Gastroesophageal sphincter (tissue), 4 donors: ENCODE measurements around the gene ANKRD55. TPM values are rescaled to one million over a fixed set of nuclear protein-coding genes. Genes with fewer than 3 reads are reported as not detected.
A peak's percentile ranks its signal among the peaks of the same experiment; 100 is the strongest.

Experiments
- ATAC-seq: fragments of 150-250 bp; one replicate; pipeline ENCODE4 v1.9.1; 2016; ENCODE audit warnings: mild to moderate bottlenecking, moderate library complexity
- H3K27ac ChIP-seq, 4 donors: fragments of 200-600 bp; sonication (generic) in 3 of 4; 1 replicate in 3 of 4; 2 replicates in 1 of 4; pipeline ENCODE4 v1.5.1; 2016 to 2019
- H3K27me3 ChIP-seq: fragments of 200-600 bp; sonication (generic); one replicate; pipeline ENCODE4 v1.5.1; 2019
- H3K36me3 ChIP-seq, 2 donors: fragments of 200-600 bp; sonication (generic); one replicate each; pipeline ENCODE4 v1.5.1; 2019; ENCODE audit warnings: control low read depth in 1 of 2
- H3K4me1 ChIP-seq, 3 donors: fragments of 200-600 bp; sonication (generic); 1 replicate in 2 of 3; 2 replicates in 1 of 3; pipeline ENCODE4 v1.5.1; 2016 to 2019; ENCODE audit warnings: control low read depth in 2 of 3
- H3K4me3 ChIP-seq, 2 donors: fragments of 200-600 bp; sonication (generic); one replicate each; pipeline ENCODE4 v1.5.1; 2019; ENCODE audit warnings: mild to moderate bottlenecking in 1 of 2, moderate library complexity in 1 of 2
- H3K9me3 ChIP-seq, 3 donors: fragments of 200-600 bp; sonication (generic); one replicate each; pipeline ENCODE4 v1.5.1; 2017 to 2019; ENCODE audit warnings: control low read depth in 2 of 3
- EP300 ChIP-seq: sonication (generic); formaldehyde crosslinking; IDR thresholded peaks from one replicate; pipeline ENCODE4 v1.6.1; 2017; ENCODE audit warnings: antibody characterized with exemption, mild to moderate bottlenecking
- POLR2A ChIP-seq, 2 donors: fragments of 450-650 bp; IDR thresholded peaks; one replicate each; pipeline ENCODE4 v1.6.1; 2017; ENCODE audit warnings: antibody characterized with exemption in 2 of 2, mild to moderate bottlenecking in 2 of 2, moderate library complexity in 1 of 2
- POLR2AphosphoS5 ChIP-seq: sonication (generic); formaldehyde crosslinking; IDR thresholded peaks from one replicate; pipeline ENCODE4 v1.6.1; 2017; ENCODE audit warnings: antibody characterized with exemption
- WGBS, 2 donors: methylation state at CpG; one replicate each; pipeline ENCODE4 v1.1.5; 2018; ENCODE audit warnings: low coverage in 1 of 2; 5-methylcytosine and 5-hydroxymethylcytosine counted together
- total RNA-seq, 4 donors: library from RNA; depleted of rRNA; stranded (reverse); fragments of >200 nt; gene quantifications; one replicate each; pipeline ENCODE4 v1.1.0, GENCODE V29; 2016
- TF ChIP-seq, protein P1 (sequence below), 4 experiments: fragments of 200-600 bp in 2 of 4; fragments of 450-650 bp in 2 of 4; sonication (generic) in 1 of 4; IDR thresholded peaks; one replicate each; pipeline ENCODE4 v1.5.1; 2017 to 2019; ENCODE audit warnings: antibody characterized with exemption in 4 of 4, mild to moderate bottlenecking in 2 of 4, moderate library complexity in 2 of 4

ANKRD55 gene
- total RNA-seq, 4 donors from 2014 or later = 0.27 TPM; not detected in 3

DNA sequence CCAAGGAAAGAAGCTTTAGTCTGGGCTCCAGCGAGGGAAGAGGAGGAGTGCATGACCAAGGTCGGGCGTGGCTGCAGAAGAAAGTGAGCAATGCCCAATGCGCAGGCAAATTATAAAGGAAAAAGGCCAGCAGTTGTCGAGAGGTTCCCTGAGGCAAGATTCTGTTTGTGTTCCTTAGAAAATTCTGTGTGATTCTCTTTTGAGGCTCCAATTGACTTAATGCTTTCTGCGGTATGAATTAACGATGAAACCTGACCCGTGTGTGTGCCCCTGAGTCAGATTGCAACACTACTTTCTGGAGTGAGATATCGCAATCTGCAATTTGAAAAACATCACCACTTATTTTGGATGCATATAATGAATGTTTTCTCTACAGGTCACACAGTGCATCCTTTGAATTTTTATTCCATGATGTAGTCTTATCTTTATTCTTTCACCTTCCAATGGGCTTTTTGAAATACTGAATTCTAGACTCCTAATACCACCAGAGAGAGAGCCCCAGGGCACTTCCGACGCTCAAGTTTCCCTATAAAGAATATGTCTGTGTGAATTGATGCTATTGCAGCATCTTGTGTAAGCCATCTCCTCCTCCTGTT, 120.5 kb downstream of the ANKRD55 start:
- 80 to 91% methylated on average over 8 to 11 of the region's 11 CpGs for WGBS, 2 donors
- no peak for ATAC-seq

DNA sequence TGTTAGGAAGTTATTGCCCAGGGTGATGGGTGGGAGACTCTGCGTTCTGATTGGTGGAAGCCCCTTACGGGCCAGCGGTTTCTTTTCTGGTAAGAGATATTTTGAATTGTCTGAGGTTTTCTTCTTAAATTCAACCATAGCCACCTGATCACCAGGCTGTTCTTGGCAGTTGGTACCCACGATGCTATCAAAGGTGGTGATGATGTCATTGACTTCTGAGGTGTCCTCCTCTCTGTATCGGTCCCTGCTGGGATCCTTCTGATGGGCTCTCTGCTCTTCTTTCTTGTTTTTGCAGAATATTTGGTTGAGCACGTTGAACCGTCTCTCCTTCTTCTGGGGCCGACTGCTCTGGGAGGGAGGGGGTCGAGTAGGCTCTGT, 121.7 kb downstream of the ANKRD55 start:
- Histone ChIP-seq H3K4me1 (peaks cover 0 to 5% (median 0%) of the 10 kb centered on the region in 3 donors), H3K27me3 (no peaks in the 10 kb centered on the region), H3K27ac (no peak overlapping the region), H3K4me3 (no peak overlapping the region), H3K9me3 (no peaks in the 10 kb centered on the region), H3K36me3 (no peaks in the 10 kb centered on the region)
- no peak for ATAC-seq
- WGBS, 2 donors = 94 to 100% methylated on average over 4 to 6 of the region's 9 CpGs
- TF ChIP-seq, protein P1, sequence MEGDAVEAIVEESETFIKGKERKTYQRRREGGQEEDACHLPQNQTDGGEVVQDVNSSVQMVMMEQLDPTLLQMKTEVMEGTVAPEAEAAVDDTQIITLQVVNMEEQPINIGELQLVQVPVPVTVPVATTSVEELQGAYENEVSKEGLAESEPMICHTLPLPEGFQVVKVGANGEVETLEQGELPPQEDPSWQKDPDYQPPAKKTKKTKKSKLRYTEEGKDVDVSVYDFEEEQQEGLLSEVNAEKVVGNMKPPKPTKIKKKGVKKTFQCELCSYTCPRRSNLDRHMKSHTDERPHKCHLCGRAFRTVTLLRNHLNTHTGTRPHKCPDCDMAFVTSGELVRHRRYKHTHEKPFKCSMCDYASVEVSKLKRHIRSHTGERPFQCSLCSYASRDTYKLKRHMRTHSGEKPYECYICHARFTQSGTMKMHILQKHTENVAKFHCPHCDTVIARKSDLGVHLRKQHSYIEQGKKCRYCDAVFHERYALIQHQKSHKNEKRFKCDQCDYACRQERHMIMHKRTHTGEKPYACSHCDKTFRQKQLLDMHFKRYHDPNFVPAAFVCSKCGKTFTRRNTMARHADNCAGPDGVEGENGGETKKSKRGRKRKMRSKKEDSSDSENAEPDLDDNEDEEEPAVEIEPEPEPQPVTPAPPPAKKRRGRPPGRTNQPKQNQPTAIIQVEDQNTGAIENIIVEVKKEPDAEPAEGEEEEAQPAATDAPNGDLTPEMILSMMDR (IDR thresholded peaks at IDR 0.05) = no peak
- TF ChIP-seq POLR2AphosphoS5 (no peak), EP300 (no peak), POLR2A (IDR thresholded peaks at IDR 0.05) (no peak)

More for the DNA sequence above, 120.5 kb downstream of the ANKRD55 start:
- Histone ChIP-seq H3K4me3 (no peak overlapping the region), H3K27ac (no peak overlapping the region), H3K4me1 (peaks cover 0 to 5% (median 0%) of the 10 kb centered on the region in 3 donors), H3K27me3 (no peaks in the 10 kb centered on the region), H3K9me3 (no peaks in the 10 kb centered on the region), H3K36me3 (no peaks in the 10 kb centered on the region)
- no peak for TF ChIP-seq EP300
- TF ChIP-seq, protein P1 (IDR thresholded peaks at IDR 0.05) = no peak
- TF ChIP-seq POLR2AphosphoS5 = no peak
- TF ChIP-seq POLR2A (IDR thresholded peaks at IDR 0.05) = no peak

DNA sequence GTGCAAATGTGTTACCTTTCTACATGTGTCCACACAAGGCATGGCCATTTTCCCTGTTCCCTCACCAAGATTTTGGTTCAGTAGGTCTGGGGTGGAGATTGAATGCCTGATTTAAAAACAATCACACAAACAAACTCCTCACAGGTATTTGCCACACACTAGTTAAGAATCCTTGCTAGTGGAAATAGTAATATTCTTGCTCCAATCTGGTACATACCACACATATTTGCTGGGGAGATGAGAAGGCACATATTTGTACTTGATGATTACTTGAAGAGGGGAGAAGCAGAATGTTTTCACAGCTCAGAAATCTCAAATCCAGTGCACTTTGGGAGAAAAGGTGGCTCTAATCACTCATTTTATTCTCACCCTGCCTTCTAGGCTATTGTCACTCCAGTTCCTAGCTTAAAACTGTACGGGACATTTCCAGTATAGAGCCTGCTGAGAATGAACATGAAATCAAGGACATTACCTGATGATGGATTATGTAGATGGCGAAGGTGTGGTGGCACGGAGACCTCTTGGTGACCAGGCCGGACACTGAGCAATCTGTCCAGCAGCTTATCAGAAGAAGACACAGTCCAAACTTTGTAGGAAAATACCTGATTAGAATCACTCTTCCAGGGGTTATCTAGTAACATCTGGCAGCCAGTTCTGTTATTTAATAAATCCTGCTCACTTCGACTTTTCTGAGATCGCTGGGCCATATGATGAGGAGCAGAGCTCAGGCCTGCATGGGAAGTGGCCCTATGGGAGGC, 122.3 kb downstream of the ANKRD55 start:
- Histone ChIP-seq H3K9me3 (no peaks in the 10 kb centered on the region), H3K4me3 (no peak overlapping the region), H3K4me1 (peaks cover 0 to 5% (median 0%) of the 10 kb centered on the region in 3 donors), H3K27me3 (no peaks in the 10 kb centered on the region), H3K27ac (no peak overlapping the region), H3K36me3 (no peaks in the 10 kb centered on the region)
- WGBS, 2 donors = 68 to 80% methylated on average over 1 to 6 of the region's 6 CpGs
- no peak for TF ChIP-seq EP300
- TF ChIP-seq POLR2A (IDR thresholded peaks at IDR 0.05) = no peak
- TF ChIP-seq, protein P1 (IDR thresholded peaks at IDR 0.05) = no peak
- TF ChIP-seq POLR2AphosphoS5 = no peak
- ATAC-seq = no peak

DNA sequence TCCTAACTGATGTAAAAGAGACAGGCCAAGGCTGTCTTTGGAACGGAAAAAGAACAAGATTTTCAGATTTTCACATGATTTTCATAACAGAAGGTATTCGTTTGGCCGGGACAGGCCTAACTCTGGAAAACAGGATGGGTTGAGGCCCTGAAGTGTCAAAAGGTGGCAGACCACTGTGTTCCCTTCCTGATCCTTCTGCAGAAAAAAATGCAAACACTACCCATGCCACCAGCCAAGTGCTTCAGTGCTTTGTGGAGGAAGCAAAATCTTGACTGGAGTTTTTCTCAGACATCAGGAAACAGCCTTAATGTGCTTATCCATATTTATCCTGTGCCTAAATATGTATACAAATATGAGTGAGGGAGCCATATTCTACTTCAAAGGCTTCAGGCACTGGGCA, 124.9 kb downstream of the ANKRD55 start:
- no peaks in the 10 kb centered on the region for H3K36me3 ChIP-seq
- H3K27ac ChIP-seq = peak overlapping the region in 2 of 4 donors; percentile 32 to 36
- H3K27me3 ChIP-seq = no peaks in the 10 kb centered on the region
- no peak for TF ChIP-seq POLR2AphosphoS5
- TF ChIP-seq, protein P1 (IDR thresholded peaks at IDR 0.05) = no peak
- no peak for TF ChIP-seq POLR2A (IDR thresholded peaks at IDR 0.05)
- no peak for TF ChIP-seq EP300
- no peak overlapping the region for H3K4me3 ChIP-seq
- 38 to 40% methylated on average over 1 to 2 of the region's 3 CpGs for WGBS, 2 donors
- no peaks in the 10 kb centered on the region for H3K9me3 ChIP-seq
- ATAC-seq = no peak
- H3K4me1 ChIP-seq = peaks cover 0 to 5% (median 0%) of the 10 kb centered on the region in 3 donors

DNA sequence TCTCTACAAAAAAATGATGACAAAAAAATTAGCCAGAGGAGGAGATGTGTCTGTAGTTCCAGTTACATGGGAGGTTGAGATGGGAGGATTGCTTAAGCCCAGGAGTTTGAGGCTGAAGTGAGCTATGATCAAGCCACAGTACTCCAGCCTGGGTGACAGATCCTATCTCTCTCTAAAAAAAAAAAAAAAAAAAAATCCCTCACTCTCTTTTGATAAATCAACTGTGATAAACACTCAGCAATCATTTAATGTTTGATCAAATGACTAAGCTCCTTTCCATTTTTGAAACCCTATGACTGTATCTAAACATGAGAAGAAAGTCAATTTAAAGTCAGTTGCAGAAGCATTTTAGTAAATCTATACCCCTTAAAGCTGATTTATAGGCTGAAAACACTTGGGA, 126.3 kb downstream of the ANKRD55 start:
- no peak overlapping the region for H3K27ac ChIP-seq
- ATAC-seq = no peak
- no peaks in the 10 kb centered on the region for H3K9me3 ChIP-seq
- H3K27me3 ChIP-seq = no peaks in the 10 kb centered on the region
- no peak for TF ChIP-seq EP300
- no peak for TF ChIP-seq POLR2A (IDR thresholded peaks at IDR 0.05)
- TF ChIP-seq POLR2AphosphoS5 = no peak
- TF ChIP-seq, protein P1 (IDR thresholded peaks at IDR 0.05) = no peak
- no peaks in the 10 kb centered on the region for H3K36me3 ChIP-seq
- peaks cover 0 to 5% (median 0%) of the 10 kb centered on the region in 3 donors for H3K4me1 ChIP-seq
- no peak overlapping the region for H3K4me3 ChIP-seq
